Skeletal muscle satellite cell (primary cell): ENCODE measurements around the gene GPC5.
A peak's percentile ranks its signal among the peaks of the same experiment; 100 is the strongest.
"Not testable (repeated sequence)": the region's sequence is repeated elsewhere in the genome, so short reads cannot be mapped to it uniquely, and the experiment has no call there.

ENCODE experiments used
- H3K27me3 ChIP-seq: 2 replicates; pipeline ENCODE4 v1.7.0; 2013; ENCODE audit warnings: low read length; ENCODE audit not compliant: control insufficient read depth, insufficient read depth
- H3K36me3 ChIP-seq: 2 replicates; pipeline ENCODE4 v1.7.0; 2013; ENCODE audit warnings: mild to moderate bottlenecking, control low read depth, low read length; ENCODE audit not compliant: insufficient read depth
- H3K4me1 ChIP-seq: 2 replicates; pipeline ENCODE4 v1.7.0; 2013; ENCODE audit warnings: low read length; ENCODE audit not compliant: control insufficient read depth, insufficient read depth
- H3K4me2 ChIP-seq: 2 replicates; pipeline ENCODE4 v1.7.0; 2013; ENCODE audit warnings: mild to moderate bottlenecking, low read length
- H3K4me3 ChIP-seq: 2 replicates; pipeline ENCODE4 v1.7.0; 2013; ENCODE audit warnings: low read length
- H3K9ac ChIP-seq: 2 replicates; pipeline ENCODE4 v1.7.0; 2013; ENCODE audit warnings: mild to moderate bottlenecking, low read depth, low read length, moderate library complexity
- H3K9me3 ChIP-seq: replicated peaks from 2 replicates; pipeline ENCODE4 v1.7.0; 2013; ENCODE audit warnings: mild to moderate bottlenecking, control low read depth, low read length

GPC5 gene

GRCh38 chr13:92836171-92836570, 1437.8 kb downstream of the GPC5 start:
- H3K9ac ChIP-seq = no peak overlapping the region
- no peak overlapping the region for H3K4me3 ChIP-seq
- no peaks in the 10 kb centered on the region for H3K36me3 ChIP-seq
- H3K4me2 ChIP-seq = no peak overlapping the region
- peaks cover 11% of the 10 kb centered on the region for H3K4me1 ChIP-seq
- peaks cover 2% of the 10 kb centered on the region for H3K9me3 ChIP-seq
- no peaks in the 10 kb centered on the region for H3K27me3 ChIP-seq

GRCh38 chr13:92838786-92839185, 1440.4 kb downstream of the GPC5 start:
- no peak overlapping the region for H3K4me3 ChIP-seq
- no peaks in the 10 kb centered on the region for H3K27me3 ChIP-seq
- H3K9ac ChIP-seq = peak overlapping the region; percentile 51
- H3K36me3 ChIP-seq = no peaks in the 10 kb centered on the region
- peak overlapping the region; percentile 50 for H3K4me2 ChIP-seq
- H3K4me1 ChIP-seq = peaks cover 33% of the 10 kb centered on the region
- peaks cover 2% of the 10 kb centered on the region for H3K9me3 ChIP-seq

- Histone ChIP-seq H3K27me3 (no peaks in the 10 kb centered on the region), H3K4me2 (peak overlapping the region; percentile 62), H3K36me3 (no peaks in the 10 kb centered on the region), H3K4me1 (peaks cover 40% of the 10 kb centered on the region), H3K9me3 (peaks cover 2% of the 10 kb centered on the region), H3K4me3 (no peak overlapping the region), H3K9ac (peak overlapping the region; percentile 24)
Observed at GRCh38 chr13:92842145-92842544, 1443.7 kb downstream of the GPC5 start.

GRCh38 chr13:92843549-92843948, 1445.1 kb downstream of the GPC5 start:
- no peaks in the 10 kb centered on the region for H3K36me3 ChIP-seq
- no peaks in the 10 kb centered on the region for H3K27me3 ChIP-seq
- peaks cover 2% of the 10 kb centered on the region for H3K9me3 ChIP-seq
- peaks cover 34% of the 10 kb centered on the region for H3K4me1 ChIP-seq
- peak overlapping the region; percentile 53 for H3K4me2 ChIP-seq
- H3K4me3 ChIP-seq = no peak overlapping the region
- peak overlapping the region; percentile 21 for H3K9ac ChIP-seq

GRCh38 chr13:92849381-92849780, 1451.0 kb downstream of the GPC5 start:
- H3K4me1 ChIP-seq = peaks cover under 1% of the 10 kb centered on the region
- H3K36me3 ChIP-seq = no peaks in the 10 kb centered on the region
- no peak overlapping the region for H3K9ac ChIP-seq
- H3K4me2 ChIP-seq = no peak overlapping the region
- no peak overlapping the region for H3K4me3 ChIP-seq
- H3K9me3 ChIP-seq = no peaks in the 10 kb centered on the region
- H3K27me3 ChIP-seq = no peaks in the 10 kb centered on the region

- no peaks in the 10 kb centered on the region for H3K27me3 ChIP-seq
- no peaks in the 10 kb centered on the region for H3K9me3 ChIP-seq
- no peaks in the 10 kb centered on the region for H3K36me3 ChIP-seq
- no peaks in the 10 kb centered on the region for H3K4me1 ChIP-seq
- no peak overlapping the region for H3K4me2 ChIP-seq
- H3K9ac ChIP-seq = no peak overlapping the region
- H3K4me3 ChIP-seq = no peak overlapping the region
Observed at GRCh38 chr13:92864584-92865284, 1466.3 kb downstream of the GPC5 start.

GRCh38 chr13:92873029-92873428, 1474.6 kb downstream of the GPC5 start:
- no peaks in the 10 kb centered on the region for H3K9me3 ChIP-seq
- no peaks in the 10 kb centered on the region for H3K36me3 ChIP-seq
- no peak overlapping the region for H3K4me2 ChIP-seq
- H3K27me3 ChIP-seq = no peaks in the 10 kb centered on the region
- H3K9ac ChIP-seq = no peak overlapping the region
- no peak overlapping the region for H3K4me3 ChIP-seq
- H3K4me1 ChIP-seq = no peaks in the 10 kb centered on the region

GRCh38 chr13:92886535-92887077, 1488.2 kb downstream of the GPC5 start:
- no peaks in the 10 kb centered on the region for H3K9me3 ChIP-seq
- H3K9ac ChIP-seq = no peak overlapping the region
- no peaks in the 10 kb centered on the region for H3K27me3 ChIP-seq
- H3K36me3 ChIP-seq = no peaks in the 10 kb centered on the region
- no peaks in the 10 kb centered on the region for H3K4me1 ChIP-seq
- no peak overlapping the region for H3K4me2 ChIP-seq
- no peak overlapping the region for H3K4me3 ChIP-seq

- H3K4me2 ChIP-seq = no peak overlapping the region
- H3K4me1 ChIP-seq = no peaks in the 10 kb centered on the region
- no peaks in the 10 kb centered on the region for H3K27me3 ChIP-seq
- no peak overlapping the region for H3K9ac ChIP-seq
- H3K4me3 ChIP-seq = no peak overlapping the region
- no peaks in the 10 kb centered on the region for H3K36me3 ChIP-seq
- H3K9me3 ChIP-seq = no peaks in the 10 kb centered on the region
Observed at GRCh38 chr13:92894447-92894846, 1496.0 kb downstream of the GPC5 start.

- no peak overlapping the region for H3K9ac ChIP-seq
- H3K4me1 ChIP-seq = no peaks in the 10 kb centered on the region
- H3K4me2 ChIP-seq = no peak overlapping the region
- no peak overlapping the region for H3K4me3 ChIP-seq
- H3K36me3 ChIP-seq = no peaks in the 10 kb centered on the region
- H3K27me3 ChIP-seq = no peaks in the 10 kb centered on the region
- H3K9me3 ChIP-seq = no peaks in the 10 kb centered on the region
Observed at GRCh38 chr13:92896842-92897241, 1498.4 kb downstream of the GPC5 start.

GRCh38 chr13:92898946-92899345, 1500.5 kb downstream of the GPC5 start:
- not testable (repeated sequence) for H3K4me2 ChIP-seq, H3K9ac ChIP-seq, H3K4me3 ChIP-seq

GRCh38 chr13:92900446-92900845, 1502.0 kb downstream of the GPC5 start:
- H3K4me2 ChIP-seq = no peak overlapping the region
- no peak overlapping the region for H3K4me3 ChIP-seq
- H3K4me1 ChIP-seq = no peaks in the 10 kb centered on the region
- H3K27me3 ChIP-seq = no peaks in the 10 kb centered on the region
- no peaks in the 10 kb centered on the region for H3K9me3 ChIP-seq
- no peak overlapping the region for H3K9ac ChIP-seq
- no peaks in the 10 kb centered on the region for H3K36me3 ChIP-seq

More at GRCh38 chr13:92898946-92899345, 1500.5 kb downstream of the GPC5 start:
- H3K9me3 ChIP-seq, H3K4me1 ChIP-seq, H3K36me3 ChIP-seq, H3K27me3 ChIP-seq: not testable (repeated sequence)
